GM10248 (cell line): ENCODE measurements around the gene MRPL4.
"Not testable (repeated sequence)": the region's sequence is repeated elsewhere in the genome, so short reads cannot be mapped to it uniquely, and the experiment has no call there.

Source experiments
- CTCF ChIA-PET: fragments of 300-600 bp; sonication (Branson Sonifier 250); formaldehyde crosslinking; extraction: SDS; loops from one replicate; lab custom pipeline; 2021; ENCODE audit warnings: antibody characterized with exemption; lab: Yijun Ruan, JAX
- POLR2A ChIA-PET: fragments of 350-650 bp; sonication (Branson Sonifier 250); formaldehyde crosslinking; extraction: SDS; loops from one replicate; lab custom pipeline; 2020; ENCODE audit warnings: antibody characterized with exemption; lab: Yijun Ruan, JAX
- DNase-seq: peaks from one replicate; pipeline ENCODE4 v3.0.0; 2012; ENCODE audit errors: extremely low spot score
- TF ChIP-seq, protein P1 (sequence below): IDR thresholded peaks from 2 replicates; pipeline ENCODE4 v1.5.1; 2012; ENCODE audit warnings: mild to moderate bottlenecking, low read depth; ENCODE audit errors: extremely low read depth, missing control alignments, control extremely low read depth

MRPL4 gene

DNA sequence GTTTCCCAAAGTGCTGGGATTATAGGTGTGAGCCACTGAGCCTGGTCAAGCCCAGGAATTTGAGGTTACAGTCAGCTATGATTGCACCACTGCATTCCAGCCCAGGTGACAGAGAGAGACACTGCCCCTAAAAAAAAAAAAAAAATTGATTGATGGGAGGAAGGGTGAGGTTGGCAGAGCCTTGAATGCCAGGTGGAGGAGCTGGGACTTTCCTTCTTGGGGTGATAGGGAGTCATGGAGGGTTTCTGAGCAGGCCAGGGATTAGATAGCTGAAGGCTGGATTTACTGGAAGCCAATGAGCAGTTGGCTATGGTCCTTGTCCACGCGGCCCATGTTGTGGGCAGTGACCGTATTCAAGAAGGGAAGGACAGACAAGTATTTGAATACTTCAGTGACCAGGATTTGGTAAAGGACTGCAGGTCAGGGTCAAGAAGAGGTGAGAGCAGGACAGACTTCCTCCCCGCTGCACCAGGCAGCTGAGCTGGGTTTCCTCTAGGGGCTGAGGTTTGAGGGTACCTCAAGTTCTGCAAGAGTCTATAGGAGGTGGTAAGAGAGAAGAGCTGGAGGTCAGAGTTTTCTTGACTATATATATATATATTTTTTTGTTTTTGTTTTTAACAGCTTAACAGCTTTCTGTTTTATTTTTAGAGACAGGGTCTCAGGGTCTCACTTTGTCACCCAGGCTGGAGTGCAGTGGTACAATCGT is 27.9 kb downstream of the MRPL4 start:
- POLR2A ChIA-PET = interaction anchor here (0.7 to 3.0 kb wide), 3 partner anchors 9 to 176 kb away, joined by 4 to 24 read pairs (median 9); partner anchors contain the start of genes ICAM1 and ICAM5
- CTCF ChIA-PET = interaction anchor here (1.1 to 5.3 kb wide), 9 partner anchors 9 to 139 kb away, joined by 3 to 27 read pairs (median 4); partner anchors contain the start of genes ICAM1 and ICAM5
- TF ChIP-seq, protein P1, sequence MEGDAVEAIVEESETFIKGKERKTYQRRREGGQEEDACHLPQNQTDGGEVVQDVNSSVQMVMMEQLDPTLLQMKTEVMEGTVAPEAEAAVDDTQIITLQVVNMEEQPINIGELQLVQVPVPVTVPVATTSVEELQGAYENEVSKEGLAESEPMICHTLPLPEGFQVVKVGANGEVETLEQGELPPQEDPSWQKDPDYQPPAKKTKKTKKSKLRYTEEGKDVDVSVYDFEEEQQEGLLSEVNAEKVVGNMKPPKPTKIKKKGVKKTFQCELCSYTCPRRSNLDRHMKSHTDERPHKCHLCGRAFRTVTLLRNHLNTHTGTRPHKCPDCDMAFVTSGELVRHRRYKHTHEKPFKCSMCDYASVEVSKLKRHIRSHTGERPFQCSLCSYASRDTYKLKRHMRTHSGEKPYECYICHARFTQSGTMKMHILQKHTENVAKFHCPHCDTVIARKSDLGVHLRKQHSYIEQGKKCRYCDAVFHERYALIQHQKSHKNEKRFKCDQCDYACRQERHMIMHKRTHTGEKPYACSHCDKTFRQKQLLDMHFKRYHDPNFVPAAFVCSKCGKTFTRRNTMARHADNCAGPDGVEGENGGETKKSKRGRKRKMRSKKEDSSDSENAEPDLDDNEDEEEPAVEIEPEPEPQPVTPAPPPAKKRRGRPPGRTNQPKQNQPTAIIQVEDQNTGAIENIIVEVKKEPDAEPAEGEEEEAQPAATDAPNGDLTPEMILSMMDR = no peak
- DNase-seq = no peak

DNA sequence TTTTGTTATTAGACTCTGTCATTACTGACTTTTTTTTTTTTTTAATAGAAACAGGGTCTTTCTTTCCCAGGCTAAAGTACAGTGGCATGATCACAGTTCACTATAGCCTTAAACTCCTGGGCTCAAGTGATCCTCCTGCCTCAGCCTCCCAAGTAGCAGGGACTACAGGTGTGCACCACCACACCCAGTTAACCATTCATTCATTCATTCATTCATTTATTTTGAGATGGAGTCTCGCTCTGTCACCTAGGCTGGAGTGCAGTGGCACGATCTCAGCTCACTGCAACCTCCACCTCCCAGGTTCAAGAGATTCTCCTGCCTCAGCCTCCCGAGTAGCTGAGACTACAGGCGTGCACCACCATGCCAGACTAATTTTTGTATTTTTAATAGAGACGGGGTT is 30.0 kb downstream of the MRPL4 start:
- ChIA-PET POLR2A (interaction anchor here (3.9 kb wide), 1 partner anchor 11 kb away, joined by 18 read pairs; the partner anchor contains the start of gene ICAM1), CTCF (interaction anchor here (2.1 kb wide), 1 partner anchor 107 kb away, joined by 10 read pairs; no protein-coding TSS in a partner anchor)
- not testable (repeated sequence) for DNase-seq

DNA sequence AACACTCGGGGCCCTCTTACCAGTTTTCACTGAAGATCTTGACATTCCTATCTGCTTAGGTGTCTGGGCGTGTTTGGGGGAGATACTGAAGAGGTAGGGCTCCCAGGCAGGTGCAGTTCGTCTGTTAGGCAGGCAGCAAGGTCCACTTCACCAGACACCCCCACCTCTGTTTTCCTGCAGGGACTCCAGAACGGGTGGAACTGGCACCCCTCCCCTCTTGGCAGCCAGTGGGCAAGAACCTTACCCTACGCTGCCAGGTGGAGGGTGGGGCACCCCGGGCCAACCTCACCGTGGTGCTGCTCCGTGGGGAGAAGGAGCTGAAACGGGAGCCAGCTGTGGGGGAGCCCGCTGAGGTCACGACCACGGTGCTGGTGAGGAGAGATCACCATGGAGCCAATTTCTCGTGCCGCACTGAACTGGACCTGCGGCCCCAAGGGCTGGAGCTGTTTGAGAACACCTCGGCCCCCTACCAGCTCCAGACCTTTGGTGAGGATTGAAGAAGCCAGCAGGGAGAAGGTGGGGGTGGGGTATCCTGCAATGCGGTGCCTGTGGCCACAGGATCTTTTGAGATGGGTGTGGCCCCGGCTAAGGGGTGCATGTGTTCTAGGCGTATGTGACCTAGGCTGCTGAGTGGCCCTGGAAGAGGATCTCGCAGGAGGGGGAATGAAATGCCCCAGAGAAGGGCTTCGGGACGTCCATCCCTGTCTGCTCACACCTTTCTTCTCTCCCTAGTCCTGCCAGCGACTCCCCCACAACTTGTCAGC is 31.5 kb downstream of the MRPL4 start:
- no peak for DNase-seq
- ChIA-PET POLR2A (interaction anchor here (1.5 to 3.9 kb wide), 3 partner anchors 8 to 12 kb away, joined by 4 to 18 read pairs (median 5); partner anchors contain the start of gene ICAM1), CTCF (interaction anchor here (2.1 to 3.8 kb wide), 2 partner anchors 24 to 105 kb away, joined by 10 to 17 read pairs; no protein-coding TSS in a partner anchor)
- TF ChIP-seq, protein P1 = no peak

DNA sequence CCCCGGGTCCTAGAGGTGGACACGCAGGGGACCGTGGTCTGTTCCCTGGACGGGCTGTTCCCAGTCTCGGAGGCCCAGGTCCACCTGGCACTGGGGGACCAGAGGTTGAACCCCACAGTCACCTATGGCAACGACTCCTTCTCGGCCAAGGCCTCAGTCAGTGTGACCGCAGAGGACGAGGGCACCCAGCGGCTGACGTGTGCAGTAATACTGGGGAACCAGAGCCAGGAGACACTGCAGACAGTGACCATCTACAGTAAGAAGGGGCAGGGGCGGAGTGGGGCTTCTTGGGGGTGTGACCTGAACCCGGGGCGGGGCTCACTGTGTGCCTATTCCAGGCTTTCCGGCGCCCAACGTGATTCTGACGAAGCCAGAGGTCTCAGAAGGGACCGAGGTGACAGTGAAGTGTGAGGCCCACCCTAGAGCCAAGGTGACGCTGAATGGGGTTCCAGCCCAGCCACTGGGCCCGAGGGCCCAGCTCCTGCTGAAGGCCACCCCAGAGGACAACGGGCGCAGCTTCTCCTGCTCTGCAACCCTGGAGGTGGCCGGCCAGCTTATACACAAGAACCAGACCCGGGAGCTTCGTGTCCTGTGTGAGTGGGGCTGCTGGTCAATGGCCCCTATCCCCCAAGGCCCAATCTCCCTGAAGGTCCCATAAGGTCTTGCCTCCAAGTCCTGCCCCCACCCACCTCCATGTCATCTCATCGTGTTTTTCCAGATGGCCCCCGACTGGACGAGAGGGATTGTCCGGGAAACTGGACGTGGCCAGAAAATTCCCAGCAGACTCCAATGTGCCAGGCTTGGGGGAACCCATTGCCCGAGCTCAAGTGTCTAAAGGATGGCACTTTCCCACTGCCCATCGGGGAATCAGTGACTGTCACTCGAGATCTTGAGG is 32.3 kb downstream of the MRPL4 start:
- CTCF ChIA-PET = interaction anchor here (1.5 to 6.3 kb wide), 5 partner anchors 14 to 109 kb away, joined by 3 to 54 read pairs (median 10); partner anchors contain the start of gene ICAM1
- TF ChIP-seq, protein P1 = no peak
- POLR2A ChIA-PET = interaction anchor here (0.6 to 3.9 kb wide), 5 partner anchors 7 to 34 kb away, joined by 3 to 18 read pairs (median 4); partner anchors contain the start of gene ICAM1
- no peak for DNase-seq

DNA sequence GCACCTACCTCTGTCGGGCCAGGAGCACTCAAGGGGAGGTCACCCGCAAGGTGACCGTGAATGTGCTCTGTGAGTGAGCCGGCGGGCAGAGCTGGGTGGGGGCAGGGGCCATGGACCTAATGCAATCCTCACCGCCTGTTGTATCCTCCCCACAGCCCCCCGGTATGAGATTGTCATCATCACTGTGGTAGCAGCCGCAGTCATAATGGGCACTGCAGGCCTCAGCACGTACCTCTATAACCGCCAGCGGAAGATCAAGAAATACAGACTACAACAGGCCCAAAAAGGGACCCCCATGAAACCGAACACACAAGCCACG is 32.9 kb downstream of the MRPL4 start:
- CTCF ChIA-PET = interaction anchor here (1.5 to 6.3 kb wide), 4 partner anchors 14 to 109 kb away, joined by 3 to 54 read pairs (median 12); partner anchors contain the start of gene ICAM1
- POLR2A ChIA-PET = interaction anchor here (0.6 to 3.9 kb wide), 4 partner anchors 11 to 33 kb away, joined by 3 to 18 read pairs (median 4); partner anchors contain the start of gene ICAM1
- TF ChIP-seq, protein P1 = no peak
- no peak for DNase-seq

DNA sequence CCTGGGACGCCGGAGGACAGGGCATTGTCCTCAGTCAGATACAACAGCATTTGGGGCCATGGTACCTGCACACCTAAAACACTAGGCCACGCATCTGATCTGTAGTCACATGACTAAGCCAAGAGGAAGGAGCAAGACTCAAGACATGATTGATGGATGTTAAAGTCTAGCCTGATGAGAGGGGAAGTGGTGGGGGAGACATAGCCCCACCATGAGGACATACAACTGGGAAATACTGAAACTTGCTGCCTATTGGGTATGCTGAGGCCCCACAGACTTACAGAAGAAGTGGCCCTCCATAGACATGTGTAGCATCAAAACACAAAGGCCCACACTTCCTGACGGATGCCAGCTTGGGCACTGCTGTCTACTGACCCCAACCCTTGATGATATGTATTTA is 33.4 kb downstream of the MRPL4 start:
- TF ChIP-seq, protein P1 = no peak
- DNase-seq = no peak
- POLR2A ChIA-PET = interaction anchor here (1.8 to 3.9 kb wide), 2 partner anchors 9 to 14 kb away, joined by 9 to 18 read pairs; partner anchors contain the start of gene ICAM1

More for the DNA sequence above, 33.4 kb downstream of the MRPL4 start:
- CTCF ChIA-PET = interaction anchor here (0.6 to 6.3 kb wide), 6 partner anchors 15 to 108 kb away, joined by 3 to 54 read pairs (median 6); partner anchors contain the start of gene ICAM1
